Epithelial cell of prostate (primary cell): ENCODE data around the gene C9orf57.
"Not testable (repeated sequence)": the region's sequence is repeated elsewhere in the genome, so short reads cannot be mapped to it uniquely, and the experiment has no call there.

Experiments used
- DNase-seq: peaks from one replicate; pipeline ENCODE4 v3.0.0-alpha.2; 2011; ENCODE audit warnings: low read depth, low spot score
- H3K27ac ChIP-seq: fragments of 450-650 bp; 2 replicates; pipeline ENCODE4 v1.5.1; 2017; ENCODE audit warnings: mild to moderate bottlenecking

C9orf57 gene

GRCh38 chr9:72029986-72030385 is 30.4 kb downstream of the C9orf57 start:
- H3K27ac ChIP-seq, result no peak overlapping the region

GRCh38 chr9:72025906-72026305 is 34.5 kb downstream of the C9orf57 start:
- peak; percentile 87 for DNase-seq

More at GRCh38 chr9:72029986-72030385, 30.4 kb downstream of the C9orf57 start:
- DNase-seq, result no peak

GRCh38 chr9:72023596-72023995 is 36.8 kb downstream of the C9orf57 start:
- no peak for DNase-seq
- peak overlapping the region; percentile 50 for H3K27ac ChIP-seq

More at GRCh38 chr9:72025906-72026305, 34.5 kb downstream of the C9orf57 start:
- peak overlapping the region; percentile 93 for H3K27ac ChIP-seq

- DNase-seq, result peak; percentile 94
- peak overlapping the region; percentile 50 for H3K27ac ChIP-seq
Measured at GRCh38 chr9:72022841-72023240, 37.6 kb downstream of the C9orf57 start.

- no peak overlapping the region for H3K27ac ChIP-seq
- no peak for DNase-seq
Measured at GRCh38 chr9:72013292-72013760, 47.1 kb downstream of the C9orf57 start.

GRCh38 chr9:72012646-72013045 is 47.8 kb downstream of the C9orf57 start:
- DNase-seq, result no peak
- no peak overlapping the region for H3K27ac ChIP-seq

GRCh38 chr9:72007726-72008125 is 52.7 kb downstream of the C9orf57 start:
- not testable (repeated sequence) for DNase-seq

GRCh38 chr9:72006501-72006900 is 53.9 kb downstream of the C9orf57 start:
- H3K27ac ChIP-seq, result no peak overlapping the region
- no peak for DNase-seq

More at GRCh38 chr9:72007726-72008125, 52.7 kb downstream of the C9orf57 start:
- not testable (repeated sequence) for H3K27ac ChIP-seq

GRCh38 chr9:72005451-72005850 is 55.0 kb downstream of the C9orf57 start:
- no peak for DNase-seq
- H3K27ac ChIP-seq, result no peak overlapping the region
